K562 (cell line): Measurements from ENCODE around the gene ZEB2. TPM values are rescaled to one million over a fixed set of nuclear protein-coding genes. Genes with fewer than 3 reads are reported as not detected.
A peak's percentile ranks its signal among the peaks of the same experiment; 100 is the strongest.

Source experiments
- BRD4 ChIP-seq: fragments of 200-600 bp; sonication (generic); IDR thresholded peaks from 2 replicates; pipeline ENCODE4 v1.6.1; 2017; ENCODE audit warnings: inconsistent platforms
- CAMTA2 ChIP-seq: fragments of 250-450 bp; sonication (Bioruptor Pico); conservative IDR thresholded peaks from 2 replicates; pipeline ENCODE4 v1.5.1; 2022
- CHD1 ChIP-seq: fragments of 200-600 bp; sonication (generic); IDR thresholded peaks from one replicate; pipeline ENCODE4 v1.6.1; 2012; ENCODE audit warnings: mild to moderate bottlenecking, moderate library complexity, low read length, inconsistent platforms
- CREB1 ChIP-seq, 2 experiments: sonication (generic) in 1 of 2; formaldehyde crosslinking in 1 of 2; IDR thresholded peaks; 2 replicates each; pipeline versions ENCODE4 v1.6.1 to v1.8.0; 2012 to 2022; ENCODE audit warnings: inconsistent platforms in 1 of 2, mild to moderate bottlenecking in 1 of 2, missing genetic modification reagents in 1 of 2, moderate library complexity in 1 of 2
- EP400 ChIP-seq: fragments of 450-650 bp; IDR thresholded peaks from 2 replicates; pipeline ENCODE4 v1.6.1; 2017; ENCODE audit warnings: antibody characterized with exemption, mild to moderate bottlenecking, moderate library complexity
- ESRRB ChIP-seq: fragments of 250-450 bp; sonication (Bioruptor Pico); IDR thresholded peaks from 2 replicates; pipeline ENCODE4 v1.5.0; 2020; ENCODE audit warnings: mild to moderate bottlenecking, moderate library complexity, borderline replicate concordance
- FOXK2 ChIP-seq, 2 experiments: fragments of 450-650 bp; IDR thresholded peaks in 1 of 2; conservative IDR thresholded peaks in 1 of 2; 2 replicates each; pipeline ENCODE4 v1.6.1; 2016; ENCODE audit warnings: low read depth in 2 of 2, mild to moderate bottlenecking in 1 of 2
- FUS ChIP-seq: fragments of 200-400 bp; formaldehyde crosslinking; optimal IDR thresholded peaks from 2 replicates; pipeline ENCODE3; 2017; ENCODE audit warnings: low read depth, low read length
- GTF2A2 ChIP-seq: IDR thresholded peaks from 2 replicates; pipeline ENCODE4 v1.6.1; 2016; ENCODE audit warnings: mild to moderate bottlenecking, missing genetic modification characterization, missing compliant biosample characterization
- HDAC8 ChIP-seq: fragments of 450-650 bp; IDR thresholded peaks from 2 replicates; pipeline ENCODE4 v1.6.1; 2016; ENCODE audit warnings: mild to moderate bottlenecking, missing genetic modification characterization, moderate library complexity, missing compliant biosample characterization
- HLTF ChIP-seq: fragments of 450-650 bp; IDR thresholded peaks from 2 replicates; pipeline ENCODE4 v1.6.1; 2016
- KDM1A ChIP-seq, 2 experiments: fragments of 450-650 bp; IDR thresholded peaks; 2 replicates each; pipeline ENCODE4 v1.6.1; 2016; ENCODE audit warnings: mild to moderate bottlenecking in 2 of 2
- KLF10 ChIP-seq: fragments of 250-450 bp; sonication (Bioruptor Pico); IDR thresholded peaks from 2 replicates; pipeline ENCODE4 v1.6.1; 2021; ENCODE audit warnings: matching md5 sums
- MBD2 ChIP-seq: sonication (generic); IDR thresholded peaks from 2 replicates; pipeline ENCODE4 v1.6.1; 2016; ENCODE audit warnings: low read depth, borderline replicate concordance
- MTA3 ChIP-seq: fragments of 450-650 bp; formaldehyde crosslinking; IDR thresholded peaks from 2 replicates; pipeline ENCODE4 v1.6.1; 2017; ENCODE audit warnings: mild to moderate bottlenecking, borderline replicate concordance
- NR3C1 ChIP-seq: sonication (generic); formaldehyde crosslinking; IDR thresholded peaks from 2 replicates; pipeline ENCODE4 v1.8.1; 2022; ENCODE audit warnings: missing genetic modification reagents
- POLR2A ChIP-seq: fragments of 450-650 bp; conservative IDR thresholded peaks from 2 replicates; pipeline ENCODE4 v1.6.1; 2016
- RNF2 ChIP-seq: sonication (generic); IDR thresholded peaks from 2 replicates; pipeline ENCODE4 v1.6.1; 2016
- SMC3 ChIP-seq: conservative IDR thresholded peaks from 2 replicates; pipeline ENCODE4 v1.6.1; 2011; ENCODE audit warnings: low read depth, low read length, improper control_type of control experiment; ENCODE audit not compliant: insufficient read depth
- SREBF2 ChIP-seq: sonication (generic); formaldehyde crosslinking; IDR thresholded peaks from 2 replicates; pipeline ENCODE4 v1.4.0; 2020; ENCODE audit warnings: mild to moderate bottlenecking, missing genetic modification reagents
- STAT5A ChIP-seq: IDR thresholded peaks from 2 replicates; pipeline ENCODE4 v1.6.1; 2012; ENCODE audit warnings: low read length, inconsistent platforms, borderline replicate concordance
- STAT5B ChIP-seq: fragments of 250-450 bp; sonication (Bioruptor Pico); IDR thresholded peaks from 2 replicates; pipeline ENCODE4 v1.8.0; 2021; ENCODE audit warnings: mild to moderate bottlenecking, inconsistent platforms
- TEAD1 ChIP-seq, 2 experiments: fragments of 450-650 bp in 1 of 2; sonication (generic) in 1 of 2; formaldehyde crosslinking; IDR thresholded peaks; 2 replicates each; pipeline versions ENCODE4 v1.4.0 to v1.8.0; 2020 to 2022; ENCODE audit warnings: mild to moderate bottlenecking in 2 of 2, missing genetic modification reagents in 1 of 2
- U2AF2 ChIP-seq: fragments of 200-400 bp; formaldehyde crosslinking; optimal IDR thresholded peaks from 2 replicates; pipeline ENCODE3; 2017; ENCODE audit warnings: low read depth, mild to moderate bottlenecking, low read length
- USF1 ChIP-seq: sonication (generic); formaldehyde crosslinking; IDR thresholded peaks from 2 replicates; pipeline ENCODE4 v1.9.0; 2022; ENCODE audit warnings: mild to moderate bottlenecking, missing genetic modification reagents
- ZNF124 ChIP-seq: sonication (generic); formaldehyde crosslinking; IDR thresholded peaks from 2 replicates; pipeline ENCODE4 v1.8.1; 2022; ENCODE audit warnings: missing genetic modification reagents
- ZNF184 ChIP-seq: sonication (generic); formaldehyde crosslinking; IDR thresholded peaks from 2 replicates; pipeline ENCODE4 v1.5.0; 2020; ENCODE audit warnings: missing genetic modification reagents
- ZNF274 ChIP-seq: IDR thresholded peaks from 2 replicates; pipeline ENCODE4 v1.6.1; 2011; ENCODE audit warnings: low read depth, mild to moderate bottlenecking, low read length, moderate library complexity, borderline replicate concordance
- ZNF398 ChIP-seq: fragments of 250-450 bp; sonication (Bioruptor Pico); IDR thresholded peaks from 2 replicates; pipeline ENCODE4 v1.8.0; 2021; ENCODE audit warnings: moderate library complexity, mild to moderate bottlenecking, inconsistent platforms
- ZNF408 ChIP-seq: fragments of 250-450 bp; sonication (Bioruptor Pico); IDR thresholded peaks from 2 replicates; pipeline ENCODE4 v1.4.0; 2020; ENCODE audit warnings: low read depth, mild to moderate bottlenecking, moderate library complexity
- ZNF696 ChIP-seq: fragments of 250-450 bp; sonication (Bioruptor Pico); conservative IDR thresholded peaks from 2 replicates; pipeline ENCODE4 v1.4.0; 2020; ENCODE audit warnings: mild to moderate bottlenecking, moderate library complexity
- ZNF764 ChIP-seq: fragments of 250-450 bp; sonication (Bioruptor Pico); IDR thresholded peaks from 2 replicates; pipeline ENCODE4 v1.4.0; 2020; ENCODE audit warnings: low read depth, mild to moderate bottlenecking, moderate library complexity
- polyA plus RNA-seq, 8 experiments: library from polyadenylated mRNA; depleted of rRNA in 4 of 8; stranded (reverse) in 5 of 8; unstranded in 3 of 8; fragments of >200 nt; fragmentation: Nextera tagmentation in 2 of 8; fragmentation: Illumina TruSeq in 1 of 8; extraction: Ambion mirVana in 2 of 8; extraction: Trizol in 1 of 8; gene quantifications; 2 replicates each; pipeline versions ENCODE4 v1.2.1 to v1.2.3, GENCODE V29; 2011 to 2014; ENCODE audit warnings: inconsistent platforms in 1 of 8, missing spikeins in 1 of 8
- total RNA-seq, 7 experiments: library from RNA; depleted of rRNA in 6 of 7; stranded (reverse); fragments of >200 nt in 6 of 7; fragmentation: Illumina TruSeq in 2 of 7; extraction: Trizol in 2 of 7; gene quantifications; 2 replicates each; pipeline versions ENCODE4 v1.2.1 to v1.2.3, GENCODE V29; 2011 to 2021; ENCODE audit warnings: low replicate concordance in 1 of 7

Gene ZEB2
- total and polyA plus RNA-seq, 9 of the 15 experiments (the other 6 are each of a cell fraction or from before 2014, with no cell fraction given), result 15.1 to 113 (median 72.3) TPM

- TF ChIP-seq CREB1 (IDR thresholded peaks at IDR 0.05), result 0 out of 2 replicates have a peak, but pooled peaks have one; percentile 53
- no peak for TF ChIP-seq CREB1 (CRISPR knock-in tag; IDR thresholded peaks at IDR 0.05)
- TF ChIP-seq ZNF398 (CRISPR knock-in tag), result no peak
- no peak for TF ChIP-seq SREBF2
- TF ChIP-seq CHD1, result no peak
- TF ChIP-seq ZNF408, result no peak
- no peak for TF ChIP-seq TEAD1 (CRISPR knock-in tag; IDR thresholded peaks at IDR 0.05)
- TF ChIP-seq MTA3, result no peak
- peak; percentile 90 for TF ChIP-seq KLF10 (CRISPR knock-in tag)
- no peak for TF ChIP-seq SMC3
- TF ChIP-seq ESRRB, result peak; percentile 81; the same call in 1 of the 2 replicates
- TF ChIP-seq BRD4, result no peak
- TF ChIP-seq FOXK2 (conservative IDR thresholded peaks at IDR 0.05 in 1 of 2, IDR thresholded peaks at IDR 0.05 in 1 of 2; ENCODE audit: low read depth in 2 of 2), result peak; percentile 32 to 66; a peak in 1 of 4 replicates
- TF ChIP-seq ZNF274, result no peak
- no peak for TF ChIP-seq CAMTA2 (CRISPR knock-in tag)
- TF ChIP-seq POLR2A, result peak; percentile 98
- TF ChIP-seq STAT5B (CRISPR knock-in tag), result no peak
- peak; percentile 61 for TF ChIP-seq STAT5A
- TF ChIP-seq KDM1A (IDR thresholded peaks at IDR 0.05), result peak in 1 of 2 experiments; percentile 53; a peak in 1 of 4 replicates
- TF ChIP-seq ZNF184, result no peak
- TF ChIP-seq FUS, result no peak
- TF ChIP-seq HDAC8 (tag), result no peak
- no peak for TF ChIP-seq NR3C1 (CRISPR knock-in tag)
- TF ChIP-seq RNF2, result peak; percentile 84
- TF ChIP-seq EP400, result peak; percentile 38; the same call in 1 of the 2 replicates
- no peak for TF ChIP-seq HLTF
- 0 out of 2 replicates have a peak, but pooled peaks have one; percentile 36 for TF ChIP-seq GTF2A2 (tag)
- no peak for TF ChIP-seq USF1 (CRISPR knock-in tag)
- no peak for TF ChIP-seq ZNF124 (CRISPR knock-in tag)
- no peak for TF ChIP-seq U2AF2
- no peak for TF ChIP-seq ZNF764 (CRISPR knock-in tag)
- TF ChIP-seq ZNF696 (CRISPR knock-in tag), result peak; percentile 70
- TF ChIP-seq MBD2, result peak; percentile 48; the same call in 1 of the 2 replicates
Observed at GRCh38 chr2:144358979-144359541, 160.9 kb downstream of the ZEB2 start (continued).
